Natural killer cell (primary cell): Measurements from ENCODE around the gene MEGF6. TPM values are rescaled to one million over a fixed set of nuclear protein-coding genes. Genes with fewer than 3 reads are reported as not detected.

Source experiments
- ATAC-seq, 3 donors: fragments of 150-1000 bp in 2 of 3; fragments of 200-7000 bp in 1 of 3; cut with Tn5 transposase; 1 replicate in 1 of 3; 2 replicates in 2 of 3; pipeline ENCODE4 v1.10.0; 2021; ENCODE audit warnings: mild to moderate bottlenecking in 2 of 3, moderate library complexity in 2 of 3
- DNase-seq, 2 donors: peaks; one replicate each; pipeline versions ENCODE4 v3.0.0 to v3.0.0-alpha.2; 2013 to 2021; ENCODE audit warnings: mixed read lengths in 1 of 2
- H3K27ac ChIP-seq: one replicate; pipeline ENCODE4 v1.5.1; 2013; ENCODE audit warnings: mild to moderate bottlenecking, low read length
- H3K27me3 ChIP-seq: one replicate; pipeline ENCODE4 v1.6.1; 2013; ENCODE audit warnings: low read length; ENCODE audit not compliant: control insufficient read depth, insufficient read depth
- H3K36me3 ChIP-seq: one replicate; pipeline ENCODE4 v1.6.1; 2013; ENCODE audit warnings: low read length; ENCODE audit not compliant: control insufficient read depth, insufficient read depth
- H3K4me1 ChIP-seq: one replicate; pipeline ENCODE4 v1.6.1; 2013; ENCODE audit warnings: low read length; ENCODE audit not compliant: control insufficient read depth, insufficient read depth
- H3K4me3 ChIP-seq: one replicate; pipeline ENCODE4 v1.5.1; 2013; ENCODE audit warnings: low read length
- H3K9me3 ChIP-seq: one replicate; pipeline ENCODE4 v1.6.1; 2013; ENCODE audit warnings: low read length; ENCODE audit not compliant: control insufficient read depth, insufficient read depth
- H3K27ac Mint-ChIP-seq, 2 donors: one replicate each; pipeline ENCODE4 v1.8.0; 2022; ENCODE audit warnings: mild to moderate bottlenecking in 2 of 2, mixed read lengths in 2 of 2, moderate library complexity in 1 of 2
- H3K27me3 Mint-ChIP-seq, 2 donors: one replicate each; pipeline ENCODE4 v1.8.0; 2022; ENCODE audit warnings: low read depth in 2 of 2, mixed read lengths in 2 of 2
- H3K36me3 Mint-ChIP-seq: one replicate; pipeline ENCODE4 v1.8.0; 2022; ENCODE audit warnings: mixed read lengths
- H3K4me1 Mint-ChIP-seq, 2 donors: one replicate each; pipeline ENCODE4 v1.8.0; 2022; ENCODE audit warnings: mixed read lengths in 2 of 2
- H3K4me3 Mint-ChIP-seq: one replicate; pipeline ENCODE4 v1.8.0; 2022; ENCODE audit warnings: mild to moderate bottlenecking, moderate library complexity, mixed read lengths
- H3K9me3 Mint-ChIP-seq, 2 donors: one replicate each; pipeline ENCODE4 v1.8.0; 2022; ENCODE audit warnings: mixed read lengths in 2 of 2
- CTCF ChIP-seq: fragments of 200-600 bp; IDR thresholded peaks from one replicate; pipeline ENCODE4 v1.8.0; 2022; ENCODE audit warnings: antibody characterized with exemption
- WGBS: methylation state at CpG from one replicate; pipeline ENCODE4 v1.1.7; 2013; ENCODE audit warnings: missing lambda C conversion rate; ENCODE audit not compliant: insufficient coverage; 5-methylcytosine and 5-hydroxymethylcytosine counted together
- intact Hi-C: fragments of 100-400 bp; cut with micrococcal nuclease; formaldehyde crosslinking; loops from one replicate; pipeline ENCODE4 v1.14.2; 2022
- total RNA-seq, 4 donors: library from RNA; stranded (reverse); fragments of 120-200 nt in 1 of 4; gene quantifications; one replicate each; pipeline versions ENCODE4 v1.2.3 to v1.2.4, GENCODE V29; 2013 to 2022

Gene MEGF6
- total RNA-seq, 3 donors from 2014 or later (not counting 1 experiment from before 2014, with no cell fraction given), result 3.1 to 15.6 (median 5.1) TPM

GRCh38 chr1:3476666-3477065 lies 134.6 kb downstream of the MEGF6 start:
- H3K27ac ChIP-seq, result no peak overlapping the region
- TF ChIP-seq CTCF, result no peak
- ATAC-seq (no peak), DNase-seq (no peak)
- no peak overlapping the region for H3K4me3 Mint-ChIP-seq
- H3K27me3 ChIP-seq, result no peaks in the 10 kb centered on the region
- no peaks in the 10 kb centered on the region for H3K9me3 Mint-ChIP-seq
- H3K4me3 ChIP-seq, result no peak overlapping the region
- H3K36me3 Mint-ChIP-seq, result no peaks in the 10 kb centered on the region
- H3K27ac Mint-ChIP-seq, result no peak overlapping the region
- H3K27me3 Mint-ChIP-seq, result no peaks in the 10 kb centered on the region
- H3K4me1 ChIP-seq, result no peaks in the 10 kb centered on the region
- no peaks in the 10 kb centered on the region for H3K36me3 ChIP-seq
- H3K4me1 Mint-ChIP-seq, result no peaks in the 10 kb centered on the region
- H3K9me3 ChIP-seq, result no peaks in the 10 kb centered on the region
- intact Hi-C loops, result no loop called here
- 86% methylated on average over 16 of the region's 16 CpGs for WGBS

GRCh38 chr1:3475839-3476573 lies 135.3 kb downstream of the MEGF6 start:
- no peak overlapping the region for H3K27ac ChIP-seq
- no peak overlapping the region for H3K4me3 Mint-ChIP-seq
- H3K9me3 ChIP-seq, result no peaks in the 10 kb centered on the region
- TF ChIP-seq CTCF, result no peak
- H3K27me3 ChIP-seq, result no peaks in the 10 kb centered on the region
- no peaks in the 10 kb centered on the region for H3K9me3 Mint-ChIP-seq
- H3K27ac Mint-ChIP-seq, result no peak overlapping the region
- ATAC-seq, result no peak
- H3K27me3 Mint-ChIP-seq, result no peaks in the 10 kb centered on the region
- 89% methylated on average over 14 of the region's 14 CpGs for WGBS
- no peaks in the 10 kb centered on the region for H3K36me3 ChIP-seq
- no peaks in the 10 kb centered on the region for H3K4me1 Mint-ChIP-seq
- DNase-seq, result no peak
- intact Hi-C loops, result no loop called here
- H3K36me3 Mint-ChIP-seq, result no peaks in the 10 kb centered on the region
- no peaks in the 10 kb centered on the region for H3K4me1 ChIP-seq
- H3K4me3 ChIP-seq, result no peak overlapping the region

- Histone ChIP-seq H3K27ac (no peak overlapping the region), H3K36me3 (no peaks in the 10 kb centered on the region), H3K9me3 (no peaks in the 10 kb centered on the region), H3K4me3 (no peak overlapping the region), H3K27me3 (no peaks in the 10 kb centered on the region), H3K4me1 (no peaks in the 10 kb centered on the region)
- Mint-ChIP-seq H3K9me3 (no peaks in the 10 kb centered on the region), H3K36me3 (no peaks in the 10 kb centered on the region), H3K27ac (no peak overlapping the region), H3K27me3 (no peaks in the 10 kb centered on the region), H3K4me1 (no peaks in the 10 kb centered on the region), H3K4me3 (no peak overlapping the region)
- DNase-seq, result no peak
- TF ChIP-seq CTCF, result no peak
- WGBS, result 79% methylated on average over 10 of the region's 10 CpGs
- intact Hi-C loops, result no loop called here
- no peak for ATAC-seq
Measured at GRCh38 chr1:3474421-3474820, 136.9 kb downstream of the MEGF6 start.

GRCh38 chr1:3474016-3474415 lies 137.3 kb downstream of the MEGF6 start:
- Histone ChIP-seq H3K36me3 (no peaks in the 10 kb centered on the region), H3K27ac (no peak overlapping the region), H3K27me3 (no peaks in the 10 kb centered on the region), H3K9me3 (no peaks in the 10 kb centered on the region), H3K4me3 (no peak overlapping the region), H3K4me1 (no peaks in the 10 kb centered on the region)
- WGBS, result 93% methylated on average over 8 of the region's 8 CpGs
- ATAC-seq (peak in 1 of 3 donors; percentile 22), DNase-seq (no peak)
- no peak for TF ChIP-seq CTCF
- H3K27me3 Mint-ChIP-seq, result no peaks in the 10 kb centered on the region
- no peaks in the 10 kb centered on the region for H3K9me3 Mint-ChIP-seq
- no peak overlapping the region for H3K4me3 Mint-ChIP-seq
- intact Hi-C loops, result no loop called here
- H3K27ac Mint-ChIP-seq, result no peak overlapping the region
- no peaks in the 10 kb centered on the region for H3K36me3 Mint-ChIP-seq
- H3K4me1 Mint-ChIP-seq, result no peaks in the 10 kb centered on the region
